ENCODE results near the gene DES. TPM values are rescaled to one million over a fixed set of nuclear protein-coding genes. Genes with fewer than 3 reads are reported as not detected.

The DES gene
- total and polyA plus RNA-seq, 2 donors (not counting 3 experiments of a cell fraction or from before 2014, with no cell fraction given) = not detected

DNA sequence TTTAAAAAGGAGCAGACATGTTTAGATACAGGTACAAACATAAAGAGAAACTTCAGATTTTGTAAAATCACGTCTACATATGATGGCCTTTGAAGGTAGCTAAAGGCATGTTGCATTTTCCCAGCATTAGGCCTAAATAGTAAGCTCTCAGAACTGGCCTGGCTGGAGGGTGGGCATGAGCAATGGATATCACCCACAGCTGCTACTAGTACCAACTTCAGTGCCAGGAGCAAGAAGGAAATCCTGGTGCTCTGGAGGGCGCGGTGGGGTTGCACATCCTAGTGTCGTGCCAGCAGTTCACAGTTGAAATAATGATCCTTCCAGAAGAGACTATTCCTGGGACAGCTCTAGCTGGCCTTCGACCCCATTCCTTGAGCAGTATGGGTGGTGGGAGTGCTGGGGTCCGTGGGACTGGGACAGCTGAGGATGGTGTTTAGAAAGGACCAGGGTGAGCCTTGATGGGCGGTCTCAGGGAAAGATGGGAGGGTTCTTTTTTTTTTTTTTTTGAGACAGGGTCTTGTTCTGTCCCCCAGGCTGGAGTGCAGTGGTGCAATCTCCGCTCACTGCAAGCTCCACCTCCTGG, 4.9 kb downstream of the DES start:
- no peak overlapping the region for H3K9ac ChIP-seq (replicated peaks; ENCODE audit: extremely low read depth, insufficient read depth, low read length)
- no peaks in the 10 kb centered on the region for H3K4me1 ChIP-seq (ENCODE audit: control insufficient read depth, extremely low read depth, insufficient read depth, low read length)
- no peaks in the 10 kb centered on the region for H3K9me3 ChIP-seq (replicated peaks; ENCODE audit: control insufficient read depth, insufficient read depth, low read length)
- intact Hi-C loops (cut with micrococcal nuclease) = no loop called here
- peaks cover 17 to 19% of the 10 kb centered on the region in 2 experiments for H3K27me3 ChIP-seq (ENCODE audit: control insufficient read depth in 2 of 2, insufficient read depth in 2 of 2, low read length in 2 of 2)
- H3K79me2 ChIP-seq (ENCODE audit: control insufficient read depth, insufficient read depth, low read length) = no peaks in the 10 kb centered on the region
- no peak overlapping the region for H3K4me3 ChIP-seq (replicated peaks in 1 of 3; ENCODE audit: insufficient read depth in 1 of 3, low read depth in 1 of 3, low read length in 3 of 3)
- TF ChIP-seq, protein P1, sequence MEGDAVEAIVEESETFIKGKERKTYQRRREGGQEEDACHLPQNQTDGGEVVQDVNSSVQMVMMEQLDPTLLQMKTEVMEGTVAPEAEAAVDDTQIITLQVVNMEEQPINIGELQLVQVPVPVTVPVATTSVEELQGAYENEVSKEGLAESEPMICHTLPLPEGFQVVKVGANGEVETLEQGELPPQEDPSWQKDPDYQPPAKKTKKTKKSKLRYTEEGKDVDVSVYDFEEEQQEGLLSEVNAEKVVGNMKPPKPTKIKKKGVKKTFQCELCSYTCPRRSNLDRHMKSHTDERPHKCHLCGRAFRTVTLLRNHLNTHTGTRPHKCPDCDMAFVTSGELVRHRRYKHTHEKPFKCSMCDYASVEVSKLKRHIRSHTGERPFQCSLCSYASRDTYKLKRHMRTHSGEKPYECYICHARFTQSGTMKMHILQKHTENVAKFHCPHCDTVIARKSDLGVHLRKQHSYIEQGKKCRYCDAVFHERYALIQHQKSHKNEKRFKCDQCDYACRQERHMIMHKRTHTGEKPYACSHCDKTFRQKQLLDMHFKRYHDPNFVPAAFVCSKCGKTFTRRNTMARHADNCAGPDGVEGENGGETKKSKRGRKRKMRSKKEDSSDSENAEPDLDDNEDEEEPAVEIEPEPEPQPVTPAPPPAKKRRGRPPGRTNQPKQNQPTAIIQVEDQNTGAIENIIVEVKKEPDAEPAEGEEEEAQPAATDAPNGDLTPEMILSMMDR (IDR thresholded peaks at IDR 0.05; ENCODE audit: extremely low read depth in 1 of 2, insufficient read depth in 1 of 2, low read depth in 1 of 2, low read length in 2 of 2) = no peak
- TF ChIP-seq JUN (IDR thresholded peaks at IDR 0.05; ENCODE audit: borderline replicate concordance, insufficient read depth, insufficient read length, low read depth) (no peak), FOS (IDR thresholded peaks at IDR 0.05; ENCODE audit: borderline replicate concordance, insufficient read depth, low read length) (no peak), POLR2AphosphoS5 (IDR thresholded peaks at IDR 0.05; ENCODE audit: insufficient read depth, low read depth, low read length) (no peak), MYC (IDR thresholded peaks at IDR 0.05; ENCODE audit: low read depth, low read length) (no peak), GATA2 (IDR thresholded peaks at IDR 0.05; ENCODE audit: insufficient read depth, insufficient read length, low read depth, low read length) (no peak), POLR2A (IDR thresholded peaks at IDR 0.05; ENCODE audit: low read depth, low read length) (no peak), EZH2 (IDR thresholded peaks at IDR 0.05; ENCODE audit: borderline replicate concordance, low read depth, low read length, severe bottlenecking) (no peak)
- TF ChIP-seq, protein P2, sequence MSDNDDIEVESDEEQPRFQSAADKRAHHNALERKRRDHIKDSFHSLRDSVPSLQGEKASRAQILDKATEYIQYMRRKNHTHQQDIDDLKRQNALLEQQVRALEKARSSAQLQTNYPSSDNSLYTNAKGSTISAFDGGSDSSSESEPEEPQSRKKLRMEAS (IDR thresholded peaks at IDR 0.05; ENCODE audit: insufficient read depth, insufficient read length) = no peak
- no peaks in the 10 kb centered on the region for H3K9me1 ChIP-seq (replicated peaks; ENCODE audit: control insufficient read depth, extremely low read depth, insufficient read depth, low read length)
- FAIRE-seq (no peak), DNase-seq (ENCODE audit: low read depth, low spot score) (no peak)
- no peak overlapping the region for H2AFZ ChIP-seq (ENCODE audit: low read depth, low read length)
- dilution Hi-C loops (cut with MboI; ENCODE audit: extremely low pct_ligation_motif_present, low sequenced_read_pairs) = no loop called here
- no peaks in the 10 kb centered on the region for H4K20me1 ChIP-seq (replicated peaks; ENCODE audit: control insufficient read depth, extremely low read depth, insufficient read depth, low read length)
- H3K27ac ChIP-seq (ENCODE audit: insufficient read depth, low read depth, low read length) = no peak overlapping the region
- H3K36me3 ChIP-seq (ENCODE audit: control insufficient read depth in 2 of 2, extremely low read depth in 1 of 2, insufficient read depth in 2 of 2, low read length in 2 of 2) = no peaks in the 10 kb centered on the region
- ChIA-PET CTCF (interaction anchor here (1.4 to 1.5 kb wide), 2 partner anchors 11 to 20 kb away, joined by 3 to 4 read pairs; no protein-coding TSS in a partner anchor), POLR2A (no interaction called here)
- BruUV-seq (replicated peaks) = no TSS peak
- H3K4me2 ChIP-seq (ENCODE audit: insufficient read depth, low read length) = no peak overlapping the region
